H1 (cell line): ENCODE data around the gene NELL1. TPM values are rescaled to one million over a fixed set of nuclear protein-coding genes. Genes with fewer than 3 reads are reported as not detected.

ENCODE experiments used
- CTCF ChIA-PET: fragments of 300-600 bp; sonication (Branson Sonifier 250); formaldehyde crosslinking; loops from one replicate; lab custom pipeline; 2021; ENCODE audit not compliant: partially characterized antibody; lab: Charles Lee
- POLR2A ChIA-PET: fragments of 300-600 bp; sonication (Branson Sonifier 250); formaldehyde crosslinking; loops from one replicate; lab custom pipeline; 2021; ENCODE audit warnings: inconsistent platforms; ENCODE audit not compliant: partially characterized antibody; lab: Charles Lee
- DNase-seq, 2 experiments: peaks; one replicate each; pipeline versions ENCODE4 v3.0.0 to v3.0.0-alpha.2; 2010 to 2022; ENCODE audit warnings: low spot score in 2 of 2, low read depth in 1 of 2, mixed read lengths in 1 of 2
- FAIRE-seq: peaks from 2 replicates; lab custom pipeline; 2011; peaks lifted over from hg19 to GRCh38; lab: Jason Lieb, UNC
- H2AFZ ChIP-seq: 2 replicates; pipeline ENCODE4 v1.8.1; 2012; ENCODE audit warnings: low read length, inconsistent platforms
- H2AK5ac ChIP-seq: 2 replicates; pipeline ENCODE4 v1.6.1; 2013; ENCODE audit warnings: low read depth, low read length
- H2BK120ac ChIP-seq: replicated peaks from 2 replicates; pipeline ENCODE3; 2013; ENCODE audit warnings: low read depth, low read length, inconsistent platforms
- H2BK12ac ChIP-seq: 2 replicates; pipeline ENCODE4 v1.6.1; 2013; ENCODE audit warnings: low read depth, low read length
- H2BK15ac ChIP-seq: 2 replicates; pipeline ENCODE4 v1.6.1; 2013; ENCODE audit warnings: low read length
- H2BK20ac ChIP-seq: 2 replicates; pipeline ENCODE4 v1.6.1; 2013; ENCODE audit warnings: low read length
- H2BK5ac ChIP-seq: 2 replicates; pipeline ENCODE4 v1.6.1; 2013; ENCODE audit warnings: low read depth, low read length
- H3K14ac ChIP-seq: 2 replicates; pipeline ENCODE4 v1.6.1; 2013; ENCODE audit warnings: inconsistent platforms; ENCODE audit not compliant: insufficient read length
- H3K18ac ChIP-seq: 2 replicates; pipeline ENCODE4 v1.6.1; 2013; ENCODE audit warnings: low read length; ENCODE audit errors: extremely low read depth
- H3K23ac ChIP-seq: 2 replicates; pipeline ENCODE4 v1.6.1; 2013; ENCODE audit warnings: inconsistent platforms; ENCODE audit not compliant: insufficient read length
- H3K23me2 ChIP-seq: 2 replicates; pipeline ENCODE4 v1.6.1; 2013; ENCODE audit warnings: low read depth, low read length
- H3K27ac ChIP-seq: 2 replicates; pipeline ENCODE4 v1.6.1; 2011; ENCODE audit warnings: low read depth, low read length, inconsistent platforms
- H3K27me3 ChIP-seq, 4 experiments: replicated peaks in 1 of 4; 1 replicate in 1 of 4; 2 replicates in 3 of 4; pipeline versions ENCODE4 v1.6.1 to v1.8.1; 2011 to 2013; ENCODE audit warnings: low read length in 3 of 4, mild to moderate bottlenecking in 3 of 4, inconsistent platforms in 2 of 4, mixed read lengths in 2 of 4, moderate library complexity in 1 of 4; ENCODE audit not compliant: control insufficient read depth in 3 of 4, insufficient read depth in 3 of 4; ENCODE audit errors: extremely low read depth in 1 of 4
- H3K36me3 ChIP-seq, 4 experiments: 2 replicates each; pipeline versions ENCODE4 v1.6.1 to v1.8.1; 2011 to 2013; ENCODE audit warnings: mild to moderate bottlenecking in 4 of 4, low read length in 3 of 4, moderate library complexity in 2 of 4, control low read depth in 1 of 4, inconsistent platforms in 1 of 4; ENCODE audit not compliant: insufficient read depth in 4 of 4, control insufficient read depth in 2 of 4
- H3K4ac ChIP-seq: replicated peaks from 2 replicates; pipeline ENCODE3; 2013; ENCODE audit warnings: low read length, low read depth, mixed read lengths, inconsistent platforms; ENCODE audit not compliant: insufficient read length
- H3K4me1 ChIP-seq, 4 experiments: replicated peaks in 1 of 4; 1 replicate in 1 of 4; 2 replicates in 3 of 4; pipeline versions ENCODE4 v1.6.1 to v1.8.1; 2011 to 2013; ENCODE audit warnings: low read length in 3 of 4, inconsistent platforms in 2 of 4, mixed read lengths in 1 of 4; ENCODE audit not compliant: insufficient read depth in 4 of 4, control insufficient read depth in 3 of 4
- H3K4me2 ChIP-seq, 2 experiments: 2 replicates each; pipeline versions ENCODE4 v1.6.1 to v1.8.1; 2011 to 2013; ENCODE audit warnings: low read depth in 2 of 2, low read length in 2 of 2, control low read depth in 1 of 2, inconsistent platforms in 1 of 2, mild to moderate bottlenecking in 1 of 2; ENCODE audit not compliant: insufficient read depth in 1 of 2
- H3K4me3 ChIP-seq, 4 experiments: fragments of 200-600, 300-600 bp in 1 of 4; sonication (generic), shearing (Covaris generic), sonication (Bioruptor Twin) in 1 of 4; 2 replicates each; pipeline versions ENCODE4 v1.5.1 to v1.8.1; 2011 to 2016; ENCODE audit warnings: low read length in 4 of 4, low read depth in 3 of 4, control low read depth in 2 of 4, inconsistent platforms in 2 of 4, mild to moderate bottlenecking in 2 of 4, mixed read lengths in 1 of 4, moderate library complexity in 1 of 4; ENCODE audit not compliant: insufficient read depth in 2 of 4; ENCODE audit errors: extremely low read depth in 1 of 4
- H3K56ac ChIP-seq: replicated peaks from 2 replicates; pipeline ENCODE3; 2013; ENCODE audit warnings: low read depth, mild to moderate bottlenecking, mixed read lengths, low read length, inconsistent platforms; ENCODE audit not compliant: insufficient read length
- H3K79me1 ChIP-seq: 2 replicates; pipeline ENCODE4 v1.6.1; 2013; ENCODE audit warnings: low read depth, low read length, control low read depth
- H3K79me2 ChIP-seq, 2 experiments: 2 replicates each; pipeline versions ENCODE4 v1.6.1 to v1.8.1; 2012 to 2013; ENCODE audit warnings: low read length in 2 of 2, mild to moderate bottlenecking in 2 of 2, inconsistent platforms in 1 of 2; ENCODE audit not compliant: insufficient read depth in 2 of 2, control insufficient read depth in 1 of 2
- H3K9ac ChIP-seq, 4 experiments: replicated peaks in 1 of 4; 1 replicate in 1 of 4; 2 replicates in 3 of 4; pipeline versions ENCODE4 v1.6.1 to v1.8.1; 2011 to 2013; ENCODE audit warnings: low read depth in 3 of 4, low read length in 3 of 4, control low read depth in 2 of 4, mild to moderate bottlenecking in 2 of 4, moderate library complexity in 2 of 4, inconsistent platforms in 1 of 4; ENCODE audit errors: extremely low read depth in 1 of 4
- H3K9me3 ChIP-seq, 2 experiments: 2 replicates each; pipeline versions ENCODE4 v1.6.1 to v1.8.1; 2012 to 2013; ENCODE audit warnings: mild to moderate bottlenecking in 2 of 2, moderate library complexity in 2 of 2, control low read depth in 1 of 2, inconsistent platforms in 1 of 2, low read depth in 1 of 2, low read length in 1 of 2, mixed read lengths in 1 of 2; ENCODE audit not compliant: insufficient read depth in 2 of 2
- H4K20me1 ChIP-seq, 2 experiments: replicated peaks in 1 of 2; 2 replicates each; pipeline versions ENCODE3 to v1.8.1; 2011 to 2013; ENCODE audit warnings: inconsistent platforms in 2 of 2, low read length in 2 of 2, mild to moderate bottlenecking in 1 of 2; ENCODE audit not compliant: insufficient read depth in 2 of 2, control insufficient read depth in 1 of 2
- H4K5ac ChIP-seq: 2 replicates; pipeline ENCODE4 v1.6.1; 2013; ENCODE audit warnings: low read length, low read depth, mixed read lengths, inconsistent platforms; ENCODE audit not compliant: insufficient read length
- H4K8ac ChIP-seq: 2 replicates; pipeline ENCODE4 v1.8.0; 2013; ENCODE audit warnings: mild to moderate bottlenecking, moderate library complexity, low read length, inconsistent platforms; ENCODE audit not compliant: insufficient read depth; ENCODE audit errors: extremely low read depth
- H4K91ac ChIP-seq: replicated peaks from 2 replicates; pipeline ENCODE3; 2013; ENCODE audit warnings: low read length, mixed read lengths, inconsistent platforms; ENCODE audit not compliant: insufficient read length
- CTBP2 ChIP-seq: IDR thresholded peaks from 2 replicates; pipeline ENCODE4 v1.7.0; 2011; ENCODE audit warnings: borderline replicate concordance, mild to moderate bottlenecking, moderate library complexity, mixed read lengths, low read length; ENCODE audit not compliant: insufficient read depth, insufficient read length
- POLR2A ChIP-seq, 2 experiments: IDR thresholded peaks; 1 replicate in 1 of 2; 2 replicates in 1 of 2; pipeline ENCODE4 v1.6.1; 2011; ENCODE audit warnings: low read depth in 2 of 2, low read length in 2 of 2, mild to moderate bottlenecking in 2 of 2; ENCODE audit errors: control extremely low read depth in 1 of 2
- RBBP5 ChIP-seq: IDR thresholded peaks from 2 replicates; pipeline ENCODE4 v1.7.1; 2012; ENCODE audit warnings: low read depth, mild to moderate bottlenecking, inconsistent platforms, low read length, moderate library complexity, borderline replicate concordance
- RNF2 ChIP-seq: fragments of 200-900, 300-1000 bp; sonication (generic); IDR thresholded peaks from 2 replicates; pipeline ENCODE4 v1.7.1; 2016; ENCODE audit warnings: borderline replicate concordance, low read depth, mild to moderate bottlenecking, antibody characterized with exemption, low read length; ENCODE audit not compliant: poor library complexity, severe bottlenecking; ENCODE audit errors: missing control alignments
- RXRA ChIP-seq: IDR thresholded peaks from 2 replicates; pipeline ENCODE4 v1.6.1; 2011; ENCODE audit warnings: low read depth, mild to moderate bottlenecking, low read length, moderate library complexity; ENCODE audit not compliant: insufficient read depth
- SUZ12 ChIP-seq: fragments of 200-600 bp; sonication (generic); IDR thresholded peaks from 2 replicates; pipeline ENCODE4 v1.6.1; 2012; ENCODE audit warnings: mild to moderate bottlenecking, inconsistent platforms, low read length, moderate library complexity, mixed read lengths
- TCF12 ChIP-seq: IDR thresholded peaks from 2 replicates; pipeline ENCODE4 v1.6.1; 2011; ENCODE audit warnings: low read depth, mild to moderate bottlenecking, low read length
- WGBS, 2 experiments: shearing (Covaris generic) in 1 of 2; methylation state at CpG; one replicate each; pipeline versions ENCODE4 v1.1.6 to v1.1.7; 2013 to 2015; ENCODE audit warnings: low lambda C conversion rate in 2 of 2, mixed read lengths in 2 of 2, inconsistent platforms in 1 of 2, low coverage in 1 of 2, missing lambda C conversion rate in 1 of 2; ENCODE audit not compliant: insufficient replicate concordance in 2 of 2, insufficient coverage in 1 of 2, insufficient read length in 1 of 2; ENCODE audit errors: extremely low coverage in 1 of 2, missing lambda C conversion rate in 1 of 2; 5-methylcytosine and 5-hydroxymethylcytosine counted together
- polyA plus RNA-seq, 7 experiments: library from polyadenylated mRNA; depleted of rRNA in 3 of 7; stranded (reverse) in 5 of 7; unstranded in 2 of 7; fragments of >200 nt in 5 of 7; fragments of 200-250 nt in 2 of 7; gene quantifications; 1 replicate in 5 of 7; 2 replicates in 1 of 7; 4 replicates in 1 of 7; pipeline versions ENCODE4 v1.2.1 to v1.2.3, GENCODE V29; 2011 to 2013; ENCODE audit warnings: missing spikeins in 2 of 7, mixed read lengths in 2 of 7
- total RNA-seq: library from RNA; stranded (reverse); fragmentation: NEBNext Ultra II Directional; extraction: Animal tissue kit (Norgen Biotek cat#: 25700); gene quantifications from 2 replicates; pipeline ENCODE4 v1.2.1, GENCODE V29; 2021

Gene NELL1
- total and polyA plus RNA-seq, 2 of the 8 experiments (the other 6 are each of a cell fraction or from before 2014, with no cell fraction given) = 0.21 TPM; not detected in 1

GRCh38 chr11:20731676-20732215, 62.4 kb downstream of the NELL1 start:
- H3K27ac ChIP-seq = no peak overlapping the region
- no peak overlapping the region for H2BK5ac ChIP-seq
- H4K5ac ChIP-seq = no peak overlapping the region
- no peak overlapping the region for H2BK12ac ChIP-seq
- H3K79me1 ChIP-seq = no peaks in the 10 kb centered on the region
- ChIA-PET POLR2A (interaction anchor here (0.6 kb wide), 1 partner anchor 12 kb away, joined by 6 read pairs; no protein-coding TSS in a partner anchor), CTCF (interaction anchor here (0.7 kb wide), 1 partner anchor 60 kb away, joined by 3 read pairs; no protein-coding TSS in a partner anchor)
- H3K4me1 ChIP-seq = no peaks in the 10 kb centered on the region
- H4K20me1 ChIP-seq = no peaks in the 10 kb centered on the region
- H3K23ac ChIP-seq = no peak overlapping the region
- no peaks in the 10 kb centered on the region; the same call in 1 of the 2 replicates for H3K23me2 ChIP-seq
- H3K4me2 ChIP-seq = no peak overlapping the region
- no peaks in the 10 kb centered on the region for H3K27me3 ChIP-seq
- H3K9ac ChIP-seq = no peak overlapping the region
- no peak overlapping the region for H2BK120ac ChIP-seq
- no peak overlapping the region for H2AK5ac ChIP-seq
- H3K4ac ChIP-seq = no peak overlapping the region
- no peaks in the 10 kb centered on the region for H3K79me2 ChIP-seq
- FAIRE-seq (no peak), DNase-seq (no peak)
- H3K9me3 ChIP-seq = no peaks in the 10 kb centered on the region
- H4K91ac ChIP-seq = no peak overlapping the region
- H4K8ac ChIP-seq = no peak overlapping the region
- H2BK15ac ChIP-seq = no peak overlapping the region
- H3K18ac ChIP-seq = no peak overlapping the region
- no peak overlapping the region for H3K14ac ChIP-seq
- no peak overlapping the region; the same call in 1 of the 2 replicates for H2AFZ ChIP-seq
- H3K4me3 ChIP-seq = no peak overlapping the region
- H2BK20ac ChIP-seq = no peak overlapping the region
- no peak overlapping the region for H3K56ac ChIP-seq
- no peaks in the 10 kb centered on the region for H3K36me3 ChIP-seq
- WGBS, 2 experiments = 86% methylated on average over 5 of the region's 5 CpGs; no CpG with 5 or more reads in 1 of the 2 experiments
- no peak for TF ChIP-seq TCF12
- TF ChIP-seq RBBP5 = no peak
- TF ChIP-seq SUZ12 = no peak
- TF ChIP-seq CTBP2 = no peak
- no peak for TF ChIP-seq RNF2
- no peak for TF ChIP-seq POLR2A (IDR thresholded peaks at IDR 0.05; ENCODE audit: control extremely low read depth in 1 of 2, low read depth in 2 of 2, low read length in 2 of 2)
- TF ChIP-seq RXRA = no peak
